Fibroblast of lung (primary cell): ENCODE data around the gene EIF2S3. TPM values are rescaled to one million over a fixed set of nuclear protein-coding genes. Genes with fewer than 3 reads are reported as not detected.
"Not testable (repeated sequence)": the region's sequence is repeated elsewhere in the genome, so short reads cannot be mapped to it uniquely, and the experiment has no call there.

Source experiments
- DNase-seq, 2 donors: peaks; one replicate each; pipeline versions ENCODE4 v3.0.0 to v3.0.0-alpha.2; 2010; ENCODE audit warnings: low read depth in 2 of 2
- H2AFZ ChIP-seq: 2 replicates; pipeline ENCODE4 v1.5.1; 2012; ENCODE audit warnings: low read length, control low read depth, inconsistent platforms
- H3K27ac ChIP-seq: 2 replicates; pipeline ENCODE4 v1.5.1; 2011; ENCODE audit warnings: low read length, control low read depth; ENCODE audit not compliant: insufficient read depth
- H3K27me3 ChIP-seq: 2 replicates; pipeline ENCODE4 v1.5.1; 2011; ENCODE audit warnings: mild to moderate bottlenecking, low read length; ENCODE audit not compliant: control insufficient read depth, insufficient read depth
- H3K36me3 ChIP-seq: 2 replicates; pipeline ENCODE4 v1.5.1; 2011; ENCODE audit warnings: low read length; ENCODE audit not compliant: control insufficient read depth, insufficient read depth
- H3K4me1 ChIP-seq: 2 replicates; pipeline ENCODE4 v1.5.1; 2011; ENCODE audit warnings: low read length; ENCODE audit not compliant: control insufficient read depth, insufficient read depth; ENCODE audit errors: extremely low read depth
- H3K4me2 ChIP-seq: 2 replicates; pipeline ENCODE4 v1.5.1; 2011; ENCODE audit warnings: low read length, control low read depth; ENCODE audit not compliant: insufficient read depth; ENCODE audit errors: extremely low read depth
- H3K4me3 ChIP-seq, 4 experiments: fragments of 200-600 bp in 1 of 4; sonication (generic) in 1 of 4; replicated peaks in 1 of 4; 2 replicates each; pipeline ENCODE4 v1.5.1; 2011 to 2016; ENCODE audit warnings: low read length in 4 of 4, low read depth in 3 of 4, mild to moderate bottlenecking in 3 of 4, control low read depth in 2 of 4, inconsistent platforms in 1 of 4, mixed read lengths in 1 of 4; ENCODE audit not compliant: insufficient read depth in 1 of 4; ENCODE audit errors: control extremely low read depth in 1 of 4
- H3K79me2 ChIP-seq: 2 replicates; pipeline ENCODE4 v1.5.1; 2012; ENCODE audit warnings: mild to moderate bottlenecking, low read length, inconsistent platforms; ENCODE audit not compliant: control insufficient read depth, insufficient read depth
- H3K9ac ChIP-seq: 2 replicates; pipeline ENCODE4 v1.5.1; 2011; ENCODE audit warnings: mild to moderate bottlenecking, low read length, control low read depth; ENCODE audit not compliant: insufficient read depth
- H3K9me3 ChIP-seq: 2 replicates; pipeline ENCODE4 v1.5.1; 2012; ENCODE audit warnings: low read depth, low read length; ENCODE audit not compliant: control insufficient read depth, insufficient read depth
- H4K20me1 ChIP-seq: 2 replicates; pipeline ENCODE4 v1.5.1; 2011; ENCODE audit warnings: low read length; ENCODE audit not compliant: control insufficient read depth, insufficient read depth; ENCODE audit errors: extremely low read depth
- CTCF ChIP-seq, 2 donors: IDR thresholded peaks in 1 of 2; conservative IDR thresholded peaks in 1 of 2; 1 replicate in 1 of 2; 2 replicates in 1 of 2; pipeline ENCODE4 v1.5.1; 2011 to 2012; ENCODE audit warnings: low read length in 2 of 2, control low read depth in 1 of 2, inconsistent platforms in 1 of 2, low read depth in 1 of 2, mild to moderate bottlenecking in 1 of 2
- EZH2 ChIP-seq: IDR thresholded peaks from 2 replicates; pipeline ENCODE4 v1.5.1; 2012; ENCODE audit warnings: low read length, control low read depth, mild to moderate bottlenecking; ENCODE audit errors: missing control alignments
- polyA plus RNA-seq, 2 donors: library from polyadenylated mRNA; depleted of rRNA in 1 of 2; stranded (reverse) in 1 of 2; unstranded in 1 of 2; fragments of >200 nt; gene quantifications; 2 replicates each; pipeline ENCODE4 v1.2.1, GENCODE V29; 2011 to 2012; ENCODE audit warnings: missing spikeins in 1 of 2
- total RNA-seq: library from RNA; depleted of rRNA; stranded (reverse); fragments of >200 nt; gene quantifications from 2 replicates; pipeline ENCODE4 v1.2.1, GENCODE V29; 2014

EIF2S3 gene
- total and polyA plus RNA-seq, 2 donors (not counting 1 experiment from before 2014, with no cell fraction given), result 81.2 to 275 TPM

- Histone ChIP-seq H3K27me3 (no peaks in the 10 kb centered on the region), H3K4me3 (no peak overlapping the region), H2AFZ (no peak overlapping the region), H4K20me1 (no peaks in the 10 kb centered on the region), H3K4me2 (no peak overlapping the region), H3K79me2 (no peaks in the 10 kb centered on the region), H3K9me3 (no peaks in the 10 kb centered on the region), H3K36me3 (peaks cover 2% of the 10 kb centered on the region), H3K27ac (no peak overlapping the region), H3K4me1 (no peaks in the 10 kb centered on the region), H3K9ac (no peak overlapping the region)
- TF ChIP-seq EZH2, result no peak
- no peak for TF ChIP-seq CTCF (conservative IDR thresholded peaks at IDR 0.05 in 1 of 2, IDR thresholded peaks at IDR 0.05 in 1 of 2; ENCODE audit: low read depth in 1 of 2, low read length in 2 of 2)
- DNase-seq, result no peak
These were observed 24.7 kb downstream of the EIF2S3 start for GRCh38 chrX:24079411-24079810.

GRCh38 chrX:24080245-24080644 is 25.5 kb downstream of the EIF2S3 start:
- H3K79me2 ChIP-seq, H2AFZ ChIP-seq, H3K9ac ChIP-seq, H3K4me3 ChIP-seq, H3K27me3 ChIP-seq, H3K9me3 ChIP-seq, H4K20me1 ChIP-seq, H3K4me2 ChIP-seq, H3K27ac ChIP-seq, H3K36me3 ChIP-seq, H3K4me1 ChIP-seq: not testable (repeated sequence)
- DNase-seq, result peak in 1 of 2 donors; percentile 10

GRCh38 chrX:24080704-24081103 is 25.9 kb downstream of the EIF2S3 start:
- Histone ChIP-seq H3K4me2 (no peak overlapping the region), H3K4me3 (no peak overlapping the region), H3K9me3 (no peaks in the 10 kb centered on the region), H4K20me1 (no peaks in the 10 kb centered on the region), H3K9ac (no peak overlapping the region), H3K27ac (no peak overlapping the region), H3K36me3 (peaks cover under 1% of the 10 kb centered on the region), H3K79me2 (no peaks in the 10 kb centered on the region), H3K4me1 (no peaks in the 10 kb centered on the region), H2AFZ (no peak overlapping the region), H3K27me3 (no peaks in the 10 kb centered on the region)
- TF ChIP-seq CTCF (conservative IDR thresholded peaks at IDR 0.05 in 1 of 2, IDR thresholded peaks at IDR 0.05 in 1 of 2; ENCODE audit: low read depth in 1 of 2, low read length in 2 of 2) (no peak), EZH2 (no peak)
- DNase-seq, result no peak
